GM12878 (cell line): ENCODE measurements around the gene ANXA5. TPM values are rescaled to one million over a fixed set of nuclear protein-coding genes. Genes with fewer than 3 reads are reported as not detected.

ENCODE experiments used
- ATAC-seq: fragments of 200-7000 bp; cut with Tn5 transposase; 3 replicates; pipeline ENCODE4 v1.9.1; 2020; ENCODE audit warnings: mild to moderate bottlenecking, moderate library complexity
- BruUV-seq: library from RNA; stranded (reverse); fragments of 400-500 nt; replicated peaks from 2 replicates; lab custom pipeline; 2021; lab: Mats Ljungman, UMichigan
- CTCF ChIA-PET: fragments of 300-600 bp; sonication (Branson Sonifier 250); formaldehyde crosslinking; extraction: SDS; loops from one replicate; lab custom pipeline; 2021; ENCODE audit warnings: inconsistent platforms; lab: Yijun Ruan, JAX
- POLR2A ChIA-PET: fragments of 350-600 bp; formaldehyde crosslinking; extraction: SDS; loops from one replicate; lab custom pipeline; 2021; ENCODE audit warnings: inconsistent platforms; lab: Charles Lee
- RAD21 ChIA-PET: fragments of 300-600 bp; sonication (Branson Sonifier 250); formaldehyde crosslinking; loops from one replicate; lab custom pipeline; 2023; ENCODE audit warnings: antibody characterized with exemption; ENCODE audit not compliant: unreplicated experiment; lab: Charles Lee
- SMC1A ChIA-PET: fragments of 300-600 bp; sonication (Branson Sonifier 250); formaldehyde crosslinking; loops from one replicate; lab custom pipeline; 2023; ENCODE audit not compliant: unreplicated experiment, uncharacterized antibody; lab: Charles Lee
- DNase-seq: peaks from one replicate; pipeline ENCODE4 v3.0.0-alpha.2; 2011; ENCODE audit warnings: low read depth, low spot score
- FAIRE-seq: peaks from 3 replicates; lab custom pipeline; 2011; peaks lifted over from hg19 to GRCh38; lab: Jason Lieb, UNC
- H2AFZ ChIP-seq: 2 replicates; pipeline ENCODE4 v1.6.0; 2011; ENCODE audit warnings: low read depth, low read length, control low read depth; ENCODE audit not compliant: control insufficient read depth
- H3K27ac ChIP-seq: 2 replicates; pipeline ENCODE4 v1.5.1; 2011; ENCODE audit warnings: control low read depth; ENCODE audit not compliant: control insufficient read depth, insufficient read depth
- H3K27me3 ChIP-seq, 2 experiments: replicated peaks in 1 of 2; 2 replicates each; pipeline versions ENCODE4 v1.6.0 to v1.6.1; 2011; ENCODE audit warnings: low read length in 1 of 2; ENCODE audit not compliant: control insufficient read depth in 2 of 2, insufficient read depth in 2 of 2
- H3K36me3 ChIP-seq, 2 experiments: 2 replicates each; pipeline ENCODE4 v1.5.1; 2011; ENCODE audit warnings: low read length in 1 of 2; ENCODE audit not compliant: control insufficient read depth in 2 of 2, insufficient read depth in 2 of 2
- H3K4me1 ChIP-seq: 2 replicates; pipeline ENCODE4 v1.6.1; 2011; ENCODE audit warnings: mild to moderate bottlenecking, low read length, moderate library complexity, mixed read lengths; ENCODE audit not compliant: control insufficient read depth, insufficient read depth
- H3K4me2 ChIP-seq: 2 replicates; pipeline ENCODE4 v1.6.0; 2011; ENCODE audit warnings: control low read depth; ENCODE audit not compliant: control insufficient read depth, insufficient read depth
- H3K4me3 ChIP-seq: fragments of 200-600 bp; sonication (generic); 2 replicates; pipeline ENCODE4 v1.5.1; 2016
- H3K79me2 ChIP-seq: 2 replicates; pipeline ENCODE4 v1.6.0; 2011; ENCODE audit warnings: low read length; ENCODE audit not compliant: control insufficient read depth, insufficient read depth
- H3K9ac ChIP-seq: 2 replicates; pipeline ENCODE4 v1.8.0; 2011; ENCODE audit warnings: low read length, control low read depth, mixed read lengths; ENCODE audit not compliant: control insufficient read depth, insufficient read depth
- H3K9me3 ChIP-seq: replicated peaks from 3 replicates; pipeline ENCODE4 v1.5.1; 2011; ENCODE audit warnings: mild to moderate bottlenecking, low read length; ENCODE audit not compliant: control insufficient read depth, insufficient read depth
- H4K20me1 ChIP-seq: 2 replicates; pipeline ENCODE4 v1.6.0; 2011; ENCODE audit not compliant: control insufficient read depth, insufficient read depth
- BRCA1 ChIP-seq: IDR thresholded peaks from 2 replicates; pipeline ENCODE4 v1.6.1; 2011; ENCODE audit warnings: low read depth, low read length, improper control_type of control experiment
- CEBPB ChIP-seq, 2 experiments: fragments of 150-350 bp in 1 of 2; IDR thresholded peaks; 2 replicates each; pipeline ENCODE4 v1.6.1; 2012 to 2014; ENCODE audit warnings: low read depth in 2 of 2, low read length in 2 of 2, borderline replicate concordance in 1 of 2, inconsistent platforms in 1 of 2
- CREB1 ChIP-seq: IDR thresholded peaks from 2 replicates; pipeline ENCODE4 v1.6.1; 2012; ENCODE audit warnings: low read depth, mild to moderate bottlenecking, inconsistent platforms
- CREM ChIP-seq: IDR thresholded peaks from 2 replicates; pipeline ENCODE4 v1.6.1; 2014; ENCODE audit warnings: antibody characterized with exemption, low read depth
- ESRRA ChIP-seq: IDR thresholded peaks from 2 replicates; pipeline ENCODE4 v1.6.1; 2012; ENCODE audit warnings: mild to moderate bottlenecking, low read length, improper control_type of control experiment
- HSF1 ChIP-seq: fragments of 150-350 bp; IDR thresholded peaks from 2 replicates; pipeline ENCODE4 v1.6.1; 2014; ENCODE audit warnings: mild to moderate bottlenecking, low read depth, low read length
- MYB ChIP-seq: fragments of 150-350 bp; IDR thresholded peaks from 2 replicates; pipeline ENCODE4 v1.6.1; 2014; ENCODE audit warnings: mild to moderate bottlenecking, low read depth, low read length, borderline replicate concordance
- PAX5 ChIP-seq: IDR thresholded peaks from 2 replicates; pipeline ENCODE4 v1.6.1; 2011; ENCODE audit warnings: low read depth, low read length, borderline replicate concordance
- PKNOX1 ChIP-seq: fragments of 450-650 bp; IDR thresholded peaks from 2 replicates; pipeline ENCODE4 v1.6.1; 2016; ENCODE audit warnings: mild to moderate bottlenecking
- RAD21 ChIP-seq: IDR thresholded peaks from 2 replicates; pipeline ENCODE4 v1.6.1; 2011; ENCODE audit warnings: mild to moderate bottlenecking, low read depth, low read length, moderate library complexity; ENCODE audit not compliant: insufficient read depth
- RAD51 ChIP-seq: fragments of 450-650 bp; IDR thresholded peaks from 2 replicates; pipeline ENCODE4 v1.6.1; 2016; ENCODE audit warnings: moderate library complexity, mild to moderate bottlenecking, inconsistent platforms
- ZBTB11 ChIP-seq: fragments of 450-650 bp; formaldehyde crosslinking; IDR thresholded peaks from 2 replicates; pipeline ENCODE4 v1.5.0; 2022; ENCODE audit warnings: mild to moderate bottlenecking, missing genetic modification characterization
- ZBTB40 ChIP-seq: fragments of 450-650 bp; IDR thresholded peaks from 2 replicates; pipeline ENCODE4 v1.6.1; 2016; ENCODE audit warnings: mild to moderate bottlenecking, moderate library complexity, borderline replicate concordance
- ZNF24 ChIP-seq: fragments of 450-650 bp; IDR thresholded peaks from 2 replicates; pipeline ENCODE4 v1.6.1; 2017; ENCODE audit warnings: antibody characterized with exemption, mild to moderate bottlenecking
- ZNF274 ChIP-seq: IDR thresholded peaks from one replicate; pipeline ENCODE4 v1.8.0; 2011; ENCODE audit not compliant: insufficient read length, insufficient read depth
- WGBS: methylation state at CpG from one replicate; pipeline ENCODE4 v1.1.6; 2016; ENCODE audit warnings: low lambda C conversion rate; ENCODE audit not compliant: insufficient replicate concordance, insufficient coverage; ENCODE audit errors: missing lambda C conversion rate; 5-methylcytosine and 5-hydroxymethylcytosine counted together
- in situ Hi-C: fragments of 300-500 bp; cut with MboI; formaldehyde crosslinking; loops from 9 replicates; pipeline ENCODE4 v1.14.3; 2018; ENCODE audit warnings: mixed read lengths
- intact Hi-C: fragments of 100-400 bp; cut with micrococcal nuclease; formaldehyde crosslinking; loops from one replicate; pipeline ENCODE4 v1.14.2; 2022; ENCODE audit not compliant: unreplicated experiment
- polyA plus RNA-seq, 11 experiments: library from polyadenylated mRNA; depleted of rRNA in 4 of 11; unstranded in 6 of 11; stranded (reverse) in 5 of 11; fragments of >200 nt; fragmentation: Nextera tagmentation in 4 of 11; fragmentation: Illumina TruSeq in 1 of 11; extraction: Ambion mirVana in 4 of 11; extraction: Trizol in 1 of 11; gene quantifications; 1 replicate in 1 of 11; 2 replicates in 10 of 11; pipeline versions ENCODE4 v1.2.1 to v1.2.3, GENCODE V29; 2011 to 2016; ENCODE audit warnings: inconsistent platforms in 2 of 11, missing spikeins in 2 of 11, low read depth in 1 of 11
- total RNA-seq, 4 experiments: library from RNA; depleted of rRNA in 3 of 4; stranded (reverse); fragments of >200 nt in 3 of 4; fragmentation: Illumina TruSeq in 1 of 4; extraction: Trizol in 1 of 4; gene quantifications; 2 replicates each; pipeline versions ENCODE4 v1.2.1 to v1.2.3, GENCODE V29; 2013 to 2021

Gene ANXA5
- total and polyA plus RNA-seq, 10 of the 15 experiments (the other 5 are each of a cell fraction or from before 2014, with no cell fraction given), result 101 to 249 (median 169) TPM

- no peaks in the 10 kb centered on the region for H4K20me1 ChIP-seq
- intact Hi-C loops (no loop called here), in situ Hi-C loops (no loop called here)
- ATAC-seq (no peak), FAIRE-seq (no peak), DNase-seq (no peak)
- no peaks in the 10 kb centered on the region for H3K79me2 ChIP-seq
- H3K36me3 ChIP-seq, result peaks cover 6 to 39% of the 10 kb centered on the region in 2 experiments
- ChIA-PET RAD21 (no interaction called here), SMC1A (interaction anchor here (0.6 to 1.1 kb wide), 2 partner anchors 9 to 51 kb away, joined by 3 read pairs; no protein-coding TSS in a partner anchor), POLR2A (interaction anchor here (0.6 to 0.9 kb wide), 2 partner anchors 27 to 36 kb away, joined by 3 to 14 read pairs; no protein-coding TSS in a partner anchor), CTCF (interaction anchor here (0.6 to 1.1 kb wide), 3 partner anchors 16 to 1381 kb away, joined by 3 to 4 read pairs (median 4); no protein-coding TSS in a partner anchor)
- H3K27ac ChIP-seq, result no peak overlapping the region
- no peak overlapping the region for H3K4me2 ChIP-seq
- 91% methylated on average over 2 of the region's 2 CpGs for WGBS
- H3K9me3 ChIP-seq, result no peaks in the 10 kb centered on the region
- H2AFZ ChIP-seq, result no peak overlapping the region
- no peaks in the 10 kb centered on the region for H3K4me1 ChIP-seq
- BruUV-seq, result no TSS peak
- H3K27me3 ChIP-seq, result no peaks in the 10 kb centered on the region
- H3K4me3 ChIP-seq, result no peak overlapping the region
- H3K9ac ChIP-seq, result no peak overlapping the region
- TF ChIP-seq ZBTB40 (no peak), CREB1 (no peak), RAD51 (no peak), CEBPB (IDR thresholded peaks at IDR 0.05; ENCODE audit: borderline replicate concordance in 1 of 2, low read depth in 2 of 2, low read length in 2 of 2) (no peak), MYB (no peak), PAX5 (no peak), ESRRA (no peak), ZNF24 (no peak), CREM (no peak), BRCA1 (no peak), ZBTB11 (CRISPR knock-in tag) (no peak), ZNF274 (no peak), RAD21 (no peak), HSF1 (no peak), PKNOX1 (no peak)
Observed at GRCh38 chr4:121669163-121669550, 27.6 kb downstream of the ANXA5 start.
